ENCODE results near the gene SLC25A22.

DNA sequence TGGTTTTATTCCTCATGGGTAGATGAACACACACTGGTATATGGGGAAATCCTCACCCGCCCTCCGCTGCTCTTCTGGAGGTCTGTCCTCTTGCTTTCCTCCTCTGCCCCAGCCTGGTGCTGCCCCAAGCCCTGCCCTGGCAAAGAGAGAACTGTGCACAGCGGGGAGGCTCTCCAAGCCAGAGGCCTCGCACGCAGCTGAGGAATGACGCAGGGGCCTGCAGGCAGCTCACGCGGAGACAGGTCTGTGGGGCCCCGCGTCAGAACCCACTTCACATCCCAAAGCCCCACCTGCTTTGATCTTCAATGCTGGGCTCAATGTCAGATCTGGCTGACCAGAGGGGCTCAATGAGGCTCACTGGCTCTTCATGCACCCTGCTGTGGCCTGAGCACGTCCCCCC is 30.8 kb downstream of the SLC25A22 start:
- TF ChIP-seq EZH2 (IDR thresholded peaks at IDR 0.05; ENCODE audit: low read length): no peak
- TF ChIP-seq, protein P1, sequence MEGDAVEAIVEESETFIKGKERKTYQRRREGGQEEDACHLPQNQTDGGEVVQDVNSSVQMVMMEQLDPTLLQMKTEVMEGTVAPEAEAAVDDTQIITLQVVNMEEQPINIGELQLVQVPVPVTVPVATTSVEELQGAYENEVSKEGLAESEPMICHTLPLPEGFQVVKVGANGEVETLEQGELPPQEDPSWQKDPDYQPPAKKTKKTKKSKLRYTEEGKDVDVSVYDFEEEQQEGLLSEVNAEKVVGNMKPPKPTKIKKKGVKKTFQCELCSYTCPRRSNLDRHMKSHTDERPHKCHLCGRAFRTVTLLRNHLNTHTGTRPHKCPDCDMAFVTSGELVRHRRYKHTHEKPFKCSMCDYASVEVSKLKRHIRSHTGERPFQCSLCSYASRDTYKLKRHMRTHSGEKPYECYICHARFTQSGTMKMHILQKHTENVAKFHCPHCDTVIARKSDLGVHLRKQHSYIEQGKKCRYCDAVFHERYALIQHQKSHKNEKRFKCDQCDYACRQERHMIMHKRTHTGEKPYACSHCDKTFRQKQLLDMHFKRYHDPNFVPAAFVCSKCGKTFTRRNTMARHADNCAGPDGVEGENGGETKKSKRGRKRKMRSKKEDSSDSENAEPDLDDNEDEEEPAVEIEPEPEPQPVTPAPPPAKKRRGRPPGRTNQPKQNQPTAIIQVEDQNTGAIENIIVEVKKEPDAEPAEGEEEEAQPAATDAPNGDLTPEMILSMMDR (optimal IDR thresholded peaks at IDR 0.05 in 1 of 3, IDR thresholded peaks at IDR 0.05 in 1 of 3, conservative IDR thresholded peaks at IDR 0.05 in 1 of 3; ENCODE audit: extremely low read depth in 1 of 3, insufficient read depth in 2 of 3, low read length in 3 of 3): no peak
